Upper lobe of right lung (tissue), 1 donor: Measurements from ENCODE around the gene GNA14. TPM values are rescaled to one million over a fixed set of nuclear protein-coding genes. Genes with fewer than 3 reads are reported as not detected.

Experiments used
- ATAC-seq: fragments of 200-7000 bp; cut with Tn5 transposase; one replicate; pipeline ENCODE4 v1.9.1; 2020; ENCODE audit warnings: mild to moderate bottlenecking, moderate library complexity
- DNase-seq: peaks from one replicate; pipeline ENCODE4 v3.0.0-alpha.2; 2020
- H3K27ac ChIP-seq: fragments of 200-600 bp; one replicate; pipeline ENCODE4 v1.8.0; 2022
- H3K27me3 ChIP-seq: fragments of 200-600 bp; one replicate; pipeline ENCODE4 v1.8.0; 2022; ENCODE audit warnings: mild to moderate bottlenecking
- H3K36me3 ChIP-seq: fragments of 200-600 bp; one replicate; pipeline ENCODE4 v1.8.0; 2022
- H3K4me1 ChIP-seq: fragments of 200-600 bp; one replicate; pipeline ENCODE4 v1.8.0; 2022
- H3K4me3 ChIP-seq: fragments of 200-600 bp; one replicate; pipeline ENCODE4 v1.8.0; 2022; ENCODE audit warnings: mild to moderate bottlenecking
- H3K9me3 ChIP-seq: fragments of 200-600 bp; one replicate; pipeline ENCODE4 v1.8.0; 2022
- intact Hi-C: fragments of 100-400 bp; cut with DNase I; formaldehyde crosslinking; loops from one replicate; pipeline ENCODE4 v1.11.0; 2022
- total RNA-seq: library from RNA; stranded (reverse); fragmentation: NEBNext Ultra II Directional; extraction: Animal tissue kit (Norgen Biotek cat#: 25700); gene quantifications from one replicate; pipeline ENCODE4 v1.2.1, GENCODE V29; 2021
- TF ChIP-seq, protein P1 (sequence below): fragments of 200-600 bp; IDR thresholded peaks from one replicate; pipeline ENCODE4 v1.8.0; 2022; ENCODE audit warnings: antibody characterized with exemption
- donor health status: DM: no; HTN: yes; CAD: no; lungs with severe emphysema.

GNA14 gene
- total RNA-seq, 1 donor from 2014 or later = 15.7 TPM

DNA sequence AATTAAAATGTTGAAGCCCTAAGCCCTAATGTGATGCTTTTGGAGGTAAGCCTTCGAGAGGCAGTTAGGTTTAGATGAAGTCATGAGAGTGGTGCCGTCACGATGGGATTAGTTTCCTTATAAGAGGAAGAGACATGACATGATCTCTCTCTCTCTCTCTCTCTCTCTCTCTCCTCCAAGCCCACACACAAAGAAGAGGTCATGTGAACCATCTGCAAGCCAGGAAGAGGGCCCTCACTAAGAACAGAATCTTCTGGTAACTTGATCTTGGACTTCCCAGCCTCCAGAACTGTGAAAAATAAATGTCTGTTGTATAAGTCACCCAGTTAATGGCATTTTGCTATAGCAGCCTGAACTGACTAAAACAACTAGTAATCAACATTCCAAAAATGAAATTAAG, 175.5 kb downstream of the GNA14 start:
- no peaks in the 10 kb centered on the region for H3K27me3 ChIP-seq
- intact Hi-C loops = no loop called here

DNA sequence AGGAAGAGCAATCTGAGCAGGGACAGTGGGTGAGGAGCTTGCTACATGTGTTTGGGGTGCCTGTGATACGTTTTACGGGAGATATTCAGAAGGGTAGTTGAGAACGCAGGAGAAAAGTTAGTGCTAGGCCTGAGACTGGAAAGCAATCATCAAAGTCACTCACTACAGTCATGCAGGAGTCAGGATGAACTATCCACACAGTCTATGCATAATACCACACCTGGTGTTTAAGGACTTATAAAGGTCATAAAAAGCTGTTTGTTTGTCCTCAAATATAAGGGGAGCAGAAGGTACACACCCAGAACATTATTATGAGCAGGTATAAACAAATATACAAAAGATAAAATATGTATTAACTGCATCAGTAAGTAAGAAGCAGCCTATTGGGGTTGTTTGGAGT, 176.6 kb downstream of the GNA14 start:
- H3K36me3 ChIP-seq = no peaks in the 10 kb centered on the region
- ATAC-seq = no peak
- TF ChIP-seq, protein P1, sequence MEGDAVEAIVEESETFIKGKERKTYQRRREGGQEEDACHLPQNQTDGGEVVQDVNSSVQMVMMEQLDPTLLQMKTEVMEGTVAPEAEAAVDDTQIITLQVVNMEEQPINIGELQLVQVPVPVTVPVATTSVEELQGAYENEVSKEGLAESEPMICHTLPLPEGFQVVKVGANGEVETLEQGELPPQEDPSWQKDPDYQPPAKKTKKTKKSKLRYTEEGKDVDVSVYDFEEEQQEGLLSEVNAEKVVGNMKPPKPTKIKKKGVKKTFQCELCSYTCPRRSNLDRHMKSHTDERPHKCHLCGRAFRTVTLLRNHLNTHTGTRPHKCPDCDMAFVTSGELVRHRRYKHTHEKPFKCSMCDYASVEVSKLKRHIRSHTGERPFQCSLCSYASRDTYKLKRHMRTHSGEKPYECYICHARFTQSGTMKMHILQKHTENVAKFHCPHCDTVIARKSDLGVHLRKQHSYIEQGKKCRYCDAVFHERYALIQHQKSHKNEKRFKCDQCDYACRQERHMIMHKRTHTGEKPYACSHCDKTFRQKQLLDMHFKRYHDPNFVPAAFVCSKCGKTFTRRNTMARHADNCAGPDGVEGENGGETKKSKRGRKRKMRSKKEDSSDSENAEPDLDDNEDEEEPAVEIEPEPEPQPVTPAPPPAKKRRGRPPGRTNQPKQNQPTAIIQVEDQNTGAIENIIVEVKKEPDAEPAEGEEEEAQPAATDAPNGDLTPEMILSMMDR = no peak
- H3K4me3 ChIP-seq = no peak overlapping the region
- H3K27me3 ChIP-seq = no peaks in the 10 kb centered on the region
- DNase-seq = no peak
- intact Hi-C loops = no loop called here
- no peaks in the 10 kb centered on the region for H3K9me3 ChIP-seq
- no peak overlapping the region for H3K27ac ChIP-seq
- H3K4me1 ChIP-seq = no peaks in the 10 kb centered on the region

More for the DNA sequence above, 175.5 kb downstream of the GNA14 start:
- Histone ChIP-seq H3K9me3 (no peaks in the 10 kb centered on the region), H3K27ac (no peak overlapping the region), H3K4me1 (no peaks in the 10 kb centered on the region), H3K4me3 (no peak overlapping the region), H3K36me3 (no peaks in the 10 kb centered on the region)
- ATAC-seq (no peak), DNase-seq (no peak)
- TF ChIP-seq, protein P1 = no peak

DNA sequence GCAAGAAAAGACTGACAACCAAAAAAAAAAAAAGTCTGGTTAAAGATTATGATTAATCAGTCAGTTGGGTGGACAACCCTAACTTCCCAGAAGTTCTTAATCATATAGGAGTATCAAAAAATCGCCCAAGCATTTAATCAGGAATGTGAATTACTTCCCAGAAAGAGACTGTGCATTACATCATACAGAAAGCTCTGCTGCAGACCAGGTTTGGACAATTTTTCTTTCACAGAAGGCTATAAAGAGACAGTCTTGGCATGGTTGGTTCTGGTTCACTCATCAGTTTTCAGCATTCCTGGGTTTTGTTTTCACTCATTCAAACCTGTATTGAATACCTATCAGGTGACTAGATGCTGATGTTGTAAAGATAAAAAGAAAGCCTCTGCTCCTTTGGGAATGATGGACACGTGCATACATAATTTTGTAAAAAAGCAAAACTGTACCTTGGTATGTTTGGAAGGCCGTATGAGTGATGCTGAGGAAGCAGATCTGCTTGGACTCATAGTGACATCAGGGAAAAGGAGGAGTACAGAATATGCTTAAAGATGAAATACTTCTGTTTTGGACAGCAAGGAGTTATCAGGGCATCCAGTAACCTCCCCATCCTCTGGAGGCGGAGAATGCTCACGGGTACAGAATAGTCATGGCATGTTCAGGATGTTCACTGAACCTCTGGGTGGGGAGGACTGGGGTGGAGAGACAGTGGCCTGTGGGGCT, 178.4 kb downstream of the GNA14 start:
- ATAC-seq (no peak), DNase-seq (no peak)
- TF ChIP-seq, protein P1 = no peak
- Histone ChIP-seq H3K36me3 (no peaks in the 10 kb centered on the region), H3K4me3 (no peak overlapping the region), H3K4me1 (no peaks in the 10 kb centered on the region), H3K9me3 (no peaks in the 10 kb centered on the region), H3K27me3 (no peaks in the 10 kb centered on the region), H3K27ac (no peak overlapping the region)
- intact Hi-C loops = no loop called here

DNA sequence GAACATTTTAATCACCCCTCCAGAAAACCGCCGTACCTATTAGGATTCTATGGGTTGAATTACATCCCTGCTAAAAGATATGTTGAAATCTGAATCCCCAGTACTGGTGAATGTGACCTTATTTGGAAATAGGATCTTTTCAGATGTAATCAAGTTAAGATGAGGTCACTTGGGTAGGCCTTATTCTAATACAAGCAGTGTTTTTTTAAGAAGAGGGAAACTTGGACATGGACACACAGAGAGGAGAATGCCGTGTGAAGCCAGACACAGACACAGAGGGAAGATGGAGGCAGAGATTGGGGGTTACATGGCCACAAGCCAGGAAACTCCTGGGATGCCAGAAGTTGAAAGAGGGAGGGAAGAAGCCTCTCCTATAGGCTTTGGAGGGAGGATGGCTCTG, 183.5 kb downstream of the GNA14 start:
- intact Hi-C loops = no loop called here
- ATAC-seq (no peak), DNase-seq (no peak)
- Histone ChIP-seq H3K4me1 (no peaks in the 10 kb centered on the region), H3K36me3 (no peaks in the 10 kb centered on the region), H3K27me3 (no peaks in the 10 kb centered on the region), H3K27ac (no peak overlapping the region), H3K4me3 (no peak overlapping the region), H3K9me3 (no peaks in the 10 kb centered on the region)
- TF ChIP-seq, protein P1 = no peak

DNA sequence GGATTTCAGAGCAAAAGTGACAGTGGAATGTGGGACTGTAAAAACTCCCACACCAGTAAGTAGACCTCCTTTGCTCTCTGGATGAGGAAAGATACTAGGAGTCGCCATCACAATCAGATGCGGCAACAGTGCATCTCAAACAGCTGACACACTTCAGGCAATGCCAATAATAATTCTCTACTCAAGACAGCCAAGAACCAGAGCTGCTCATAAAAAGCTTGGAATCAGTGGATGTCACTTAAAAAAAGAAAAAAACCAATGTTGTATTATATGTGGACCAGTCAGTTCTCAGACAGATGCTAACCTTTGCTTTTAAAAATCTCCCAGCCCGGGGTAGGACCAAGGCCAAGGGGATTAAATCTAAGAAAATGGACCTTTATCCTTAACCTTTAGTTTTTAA, 185.0 kb downstream of the GNA14 start:
- Histone ChIP-seq H3K36me3 (no peaks in the 10 kb centered on the region), H3K4me3 (no peak overlapping the region), H3K9me3 (no peaks in the 10 kb centered on the region), H3K27ac (no peak overlapping the region), H3K27me3 (no peaks in the 10 kb centered on the region), H3K4me1 (peaks cover 2% of the 10 kb centered on the region)
- ATAC-seq (no peak), DNase-seq (no peak)
- intact Hi-C loops = no loop called here
- TF ChIP-seq, protein P1 = no peak

DNA sequence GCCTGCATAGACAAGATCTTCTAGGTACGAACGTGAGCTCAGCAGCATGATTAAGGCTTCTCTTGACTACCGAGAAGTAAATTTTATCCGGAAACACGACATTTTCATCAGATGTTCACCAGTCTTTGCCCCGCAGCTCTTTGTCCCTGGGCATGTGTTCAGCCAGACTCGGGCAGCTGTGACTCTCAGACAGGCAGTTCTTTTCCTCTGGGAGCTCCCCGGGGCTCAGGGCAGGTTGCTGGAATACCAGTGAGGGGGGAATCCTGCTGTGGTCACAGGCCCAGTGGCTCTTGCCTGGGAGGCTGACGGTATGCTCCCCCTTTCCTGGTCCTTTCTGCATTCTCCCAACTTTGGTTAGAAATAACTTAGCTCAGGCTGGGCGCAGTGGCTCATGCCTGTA, 186.1 kb downstream of the GNA14 start:
- TF ChIP-seq, protein P1 = no peak
- intact Hi-C loops = no loop called here
- Histone ChIP-seq H3K27ac (no peak overlapping the region), H3K27me3 (no peaks in the 10 kb centered on the region), H3K4me1 (peaks cover 10% of the 10 kb centered on the region), H3K4me3 (no peak overlapping the region), H3K36me3 (no peaks in the 10 kb centered on the region), H3K9me3 (no peaks in the 10 kb centered on the region)
- DNase-seq (no peak), ATAC-seq (no peak)
